Tongue (tissue), 2 donors: Measurements from ENCODE around the gene NCOA5. TPM values are rescaled to one million over a fixed set of nuclear protein-coding genes. Genes with fewer than 3 reads are reported as not detected.

Experiments
- DNase-seq: peaks from one replicate; pipeline ENCODE4 v3.0.0-alpha.2; 2015
- total RNA-seq: library from RNA; depleted of rRNA; stranded (reverse); fragments of >200 nt; gene quantifications from one replicate; pipeline ENCODE4 v1.2.3, GENCODE V29; 2014

Gene NCOA5
- 32.4 TPM for total RNA-seq

DNA sequence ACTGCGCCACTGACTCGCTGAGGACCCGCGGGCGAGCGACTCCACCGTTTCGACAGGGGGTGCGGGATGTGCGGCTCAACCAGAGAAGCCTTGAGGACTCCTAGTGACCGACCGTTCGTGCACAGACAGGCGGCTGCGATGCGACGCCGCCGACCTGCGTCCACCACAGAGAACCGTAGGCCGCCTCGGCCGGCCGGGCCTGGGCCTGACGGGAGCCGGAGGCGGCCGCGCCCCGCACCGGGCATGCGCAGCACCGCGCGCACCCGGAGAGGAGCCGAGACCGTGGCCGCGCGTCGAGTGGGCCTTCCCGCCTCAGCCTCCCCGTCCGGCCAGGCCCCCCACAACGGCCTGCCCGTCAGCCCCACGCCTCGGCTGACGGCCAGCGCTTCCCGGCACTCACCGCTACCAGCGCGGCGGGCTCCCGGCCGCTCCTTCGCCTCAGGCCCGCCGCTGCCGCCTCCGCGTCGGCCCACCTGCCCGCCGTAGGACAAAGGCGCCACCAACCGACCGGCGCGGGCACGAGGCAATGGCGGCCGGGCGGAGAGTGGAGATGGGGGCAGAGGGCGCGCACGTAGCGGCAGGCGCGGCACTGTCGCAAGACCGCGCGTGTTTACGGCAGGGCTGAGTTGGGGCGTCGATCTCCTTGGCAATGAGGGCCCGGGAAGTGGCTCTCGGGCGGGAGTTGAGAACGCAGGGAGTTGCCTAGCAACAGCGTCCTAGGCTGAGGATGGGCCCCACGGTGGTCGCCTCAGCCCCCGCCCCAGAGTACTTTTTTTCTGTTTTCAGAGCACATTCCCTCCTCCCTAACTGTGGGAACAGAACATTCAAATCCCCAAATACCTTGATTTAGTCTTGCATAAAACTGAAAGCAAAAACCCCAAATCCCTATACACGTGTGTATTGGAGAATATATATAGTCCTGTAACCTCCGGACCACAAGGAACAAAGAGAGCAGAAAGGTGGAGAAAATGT lies at the start of gene NCOA5:
TSS of gene NCOA5 (minus strand) at position 546 of the 972 bp plus-strand sequence. CDS start 10,538 bp downstream, outside the sequence.
- DNase-seq, result peak; percentile 98

DNA sequence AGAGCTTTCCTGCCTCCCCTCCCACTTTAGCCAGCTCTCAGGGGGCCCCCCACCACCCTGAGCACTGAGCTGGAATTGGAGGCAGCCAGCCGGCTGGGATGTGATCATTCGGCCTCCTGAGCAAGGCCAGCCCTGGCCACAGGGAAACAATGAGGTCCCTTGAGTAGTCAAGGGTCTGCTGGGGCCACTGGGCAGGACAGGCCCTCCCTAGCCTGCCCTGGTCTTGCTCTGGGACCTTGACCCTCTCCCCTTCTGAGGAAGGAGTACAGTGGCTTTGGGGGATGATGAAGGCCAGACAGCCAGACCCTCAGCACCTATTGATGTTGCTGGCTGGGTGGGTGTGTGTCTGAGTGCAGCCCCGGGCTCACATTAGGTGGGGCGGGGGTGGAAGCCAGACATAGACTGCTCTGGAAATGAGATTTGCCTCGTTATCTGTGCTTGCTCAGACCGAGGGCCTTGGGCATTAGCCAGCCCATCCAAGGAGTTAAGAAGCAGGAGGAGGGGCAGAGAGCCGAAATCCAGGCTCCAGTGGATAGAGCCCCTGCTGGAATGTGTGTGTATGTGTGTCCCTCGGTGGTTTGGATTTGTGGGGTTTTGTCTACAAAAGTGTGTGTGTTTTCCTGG lies 49.6 kb upstream of the NCOA5 start:
- peak; percentile 37 for DNase-seq

DNA sequence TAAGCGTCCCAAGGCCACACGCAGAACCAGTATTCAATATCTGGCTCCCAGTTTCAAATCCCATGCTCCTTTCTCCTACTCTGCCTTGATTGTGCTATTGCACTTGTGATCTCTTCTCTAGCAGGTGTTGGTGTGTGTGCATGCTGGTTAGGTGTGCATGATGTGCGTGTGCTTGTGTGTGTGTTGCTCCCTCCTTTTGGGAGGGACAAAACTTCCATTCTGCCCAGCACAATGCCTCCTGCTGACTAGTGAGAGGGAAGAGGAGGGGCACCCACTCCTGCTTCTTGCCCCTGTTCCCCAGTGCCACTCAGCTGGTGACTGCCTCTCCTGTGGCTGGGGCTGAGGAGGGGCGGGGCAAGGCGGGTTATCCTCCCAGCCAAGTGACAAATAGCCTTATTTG lies 48.1 kb upstream of the NCOA5 start:
- DNase-seq, result no peak

- no peak for DNase-seq
These were observed 46.3 kb upstream of the NCOA5 start for GRCh38 chr20:46135856-46136633.

GRCh38 chr20:46134716-46135115 lies 45.0 kb upstream of the NCOA5 start:
- DNase-seq, result no peak

DNA sequence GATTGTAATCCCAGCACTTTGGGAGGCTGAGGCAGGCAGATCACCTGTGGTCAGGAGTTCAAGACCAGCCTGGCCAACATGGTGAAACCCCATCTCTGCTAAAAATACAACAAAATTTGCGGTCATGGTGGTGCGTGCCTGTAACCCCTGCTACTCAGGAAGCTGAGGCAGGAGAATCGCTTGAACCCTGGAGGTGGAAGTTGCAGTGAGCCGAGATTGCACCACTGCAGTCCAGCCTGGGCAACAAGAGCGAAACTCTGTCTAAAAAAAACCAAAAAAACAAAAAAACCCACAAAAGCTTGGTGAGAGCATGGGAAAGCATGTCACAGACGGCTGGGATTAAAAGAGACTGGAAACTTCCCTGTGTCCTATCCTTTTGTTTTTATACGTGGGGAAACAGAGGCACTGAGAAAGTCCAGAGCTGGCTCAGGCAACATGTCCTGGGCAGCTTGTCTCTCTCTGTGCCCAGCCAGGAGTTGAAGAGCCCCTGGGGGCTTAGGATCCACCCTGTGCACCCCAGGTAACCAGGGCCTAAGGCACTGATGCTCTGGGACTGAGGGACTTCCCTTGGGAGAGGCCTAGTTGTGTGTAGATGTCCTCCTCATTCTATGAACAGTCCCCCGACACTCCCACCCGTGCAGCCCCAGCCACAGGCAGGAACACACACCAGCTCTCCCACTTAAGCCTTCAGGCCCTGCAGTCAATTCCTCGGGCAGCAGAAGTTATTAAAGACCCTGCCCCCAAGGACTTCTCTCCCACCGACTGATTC lies 44.3 kb upstream of the NCOA5 start:
- DNase-seq, result no peak

- DNase-seq, result peak; percentile 80
These were observed 43.0 kb upstream of the NCOA5 start for GRCh38 chr20:46132705-46133120.

- no peak for DNase-seq
These were observed 41.6 kb upstream of the NCOA5 start for GRCh38 chr20:46131396-46131795.

DNA sequence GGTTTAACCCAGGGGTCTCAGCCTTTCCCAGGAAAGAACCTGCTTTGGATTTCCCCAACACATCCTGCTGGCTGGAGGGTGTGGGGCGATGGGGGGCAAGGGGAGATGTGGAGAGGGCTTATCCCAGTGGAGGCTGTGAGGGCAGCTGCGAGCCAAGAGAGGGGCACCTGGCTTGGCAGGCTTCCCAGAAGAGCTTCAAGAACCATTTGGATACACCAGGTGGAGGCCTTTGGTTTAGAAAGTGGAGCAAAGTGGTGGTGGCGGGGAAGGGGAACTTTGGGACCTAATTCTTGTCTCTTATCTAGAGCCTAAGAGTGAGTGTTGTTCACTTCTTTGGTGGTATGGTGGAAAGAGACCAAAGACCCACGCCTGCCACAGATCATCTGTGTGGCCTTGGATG lies 40.8 kb upstream of the NCOA5 start:
- no peak for DNase-seq

DNA sequence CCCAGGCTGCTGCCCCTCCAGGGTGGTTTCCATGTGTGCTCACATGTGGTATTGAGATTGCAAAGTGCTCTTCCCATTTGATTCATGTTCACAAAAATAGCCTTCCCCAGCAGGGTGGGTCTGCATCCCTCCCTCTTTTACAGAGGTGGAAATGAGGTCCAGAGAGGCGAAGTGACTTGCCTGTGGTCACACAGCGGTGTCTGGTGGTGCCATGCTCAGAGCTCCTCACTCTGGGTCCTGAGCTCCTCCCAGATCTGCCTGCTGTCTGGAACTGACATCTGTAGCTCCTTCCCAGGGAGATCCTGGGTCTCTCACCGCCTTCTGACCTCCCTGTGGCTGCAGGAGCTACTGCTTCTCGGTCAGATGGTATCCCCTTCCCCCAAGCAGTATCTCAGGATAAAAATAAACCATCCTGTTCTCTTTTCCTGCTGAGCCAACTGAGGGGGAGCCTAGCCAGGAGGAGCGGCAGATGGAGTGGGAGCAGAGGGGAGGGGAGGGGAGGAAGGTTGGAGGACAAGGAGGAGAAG lies 40.3 kb upstream of the NCOA5 start:
- no peak for DNase-seq

DNA sequence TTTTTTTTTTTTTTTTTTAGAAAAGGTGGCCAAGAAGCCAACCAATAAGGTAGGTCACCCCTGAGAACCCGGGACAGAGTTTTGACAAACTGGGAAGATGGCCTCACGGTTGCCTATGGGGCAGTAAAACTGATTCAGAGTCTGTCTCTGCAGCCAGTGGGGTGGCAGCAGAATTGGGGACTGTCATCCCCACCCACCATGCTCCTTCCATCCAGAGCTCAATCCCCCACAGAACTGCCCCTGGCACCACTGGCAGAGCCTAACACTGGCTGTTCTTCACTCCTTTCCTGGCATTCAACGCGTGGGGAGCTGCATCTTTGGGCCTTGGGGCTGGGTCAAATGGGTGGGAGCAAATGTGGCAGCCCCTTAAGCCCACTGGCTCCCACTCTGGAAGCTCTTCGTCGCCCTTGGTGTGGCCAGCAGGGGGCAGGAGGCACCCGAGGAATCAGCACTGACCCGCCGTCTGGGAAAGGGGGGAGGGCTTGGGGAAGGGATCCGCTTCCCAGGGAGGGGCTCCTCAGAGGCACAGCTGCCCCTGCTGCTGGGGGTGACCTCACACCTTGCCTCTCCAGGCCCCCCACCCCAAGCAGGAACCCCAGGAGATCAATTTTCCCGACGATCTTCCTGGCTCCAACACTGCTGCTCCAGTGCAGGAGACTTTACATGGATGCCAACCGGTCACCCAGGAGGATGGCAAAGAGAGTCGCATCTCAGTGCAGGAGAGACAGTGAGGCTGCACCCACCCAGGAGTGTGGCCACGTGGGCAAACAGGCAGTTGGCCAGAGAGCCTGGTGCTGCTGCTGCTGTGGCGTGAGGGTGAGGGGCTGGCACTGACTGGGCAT lies 38.8 kb upstream of the NCOA5 start:
- DNase-seq, result peak; percentile 41

DNA sequence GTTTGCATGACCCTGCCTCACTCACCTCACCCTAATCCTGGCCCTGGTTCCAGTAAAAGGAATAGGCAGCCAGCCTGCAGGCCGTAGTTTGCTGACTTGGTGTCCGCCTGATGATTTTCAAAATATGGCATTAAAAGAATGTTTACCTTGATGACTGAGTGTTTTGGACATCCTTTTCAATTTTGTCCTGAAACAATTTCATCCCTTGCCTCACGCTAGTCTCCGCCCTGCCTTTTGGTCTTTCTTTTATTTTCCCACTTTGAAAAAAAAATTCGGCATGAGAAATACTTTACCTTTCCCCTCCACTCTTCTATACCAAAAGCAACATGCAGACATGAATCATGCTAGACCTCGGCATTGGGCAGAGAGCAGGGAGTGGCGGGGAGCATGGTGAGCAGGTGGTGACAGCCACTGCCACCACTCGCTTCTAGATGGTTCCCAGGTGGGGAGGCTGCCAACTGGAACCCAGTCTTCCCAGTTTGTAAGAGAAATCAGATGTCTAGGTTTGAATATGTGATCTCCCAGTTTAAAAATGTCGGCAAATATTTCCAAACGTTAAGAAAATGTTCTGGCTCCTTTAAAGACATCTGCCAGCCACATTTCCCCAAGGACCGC lies 37.7 kb upstream of the NCOA5 start:
- DNase-seq, result no peak

GRCh38 chr20:46126440-46127056 lies 36.8 kb upstream of the NCOA5 start:
- DNase-seq, result no peak

DNA sequence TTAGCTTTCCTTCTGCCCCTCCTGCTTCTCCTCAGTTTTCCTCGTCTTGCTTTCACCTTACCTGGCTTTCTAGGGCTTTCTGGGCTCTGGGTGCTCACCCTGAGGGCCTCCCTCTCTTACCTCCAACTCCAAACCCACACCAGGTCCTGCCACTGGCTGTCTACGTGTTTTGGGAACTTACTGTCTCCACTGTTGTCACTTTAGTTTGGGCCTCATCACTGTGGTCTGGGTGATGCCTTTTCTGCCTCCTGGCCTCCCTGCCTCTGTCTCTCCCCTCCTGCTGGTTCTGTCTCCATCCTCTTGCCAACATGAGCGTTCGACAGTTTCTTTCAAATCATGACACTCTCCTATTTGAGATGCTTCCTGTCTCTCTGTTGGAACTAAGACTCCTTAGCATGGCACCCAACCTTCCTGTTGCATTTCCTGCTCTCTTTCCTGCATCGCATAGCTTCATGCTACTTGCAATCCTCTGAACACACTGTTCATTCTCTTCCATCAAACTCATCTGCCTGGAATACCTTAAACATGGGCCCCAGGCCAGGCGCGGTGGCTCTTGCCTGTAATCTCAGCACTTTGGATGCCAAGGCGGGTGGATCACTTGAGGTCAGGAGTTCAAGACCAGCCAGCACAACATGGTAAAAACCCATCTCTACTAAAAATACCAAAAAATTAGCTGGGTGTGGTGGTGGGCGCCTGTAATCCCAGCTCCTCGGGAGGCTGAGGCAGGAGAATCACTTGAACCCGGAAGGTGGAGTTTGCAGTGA lies 33.9 kb upstream of the NCOA5 start:
- no peak for DNase-seq

DNA sequence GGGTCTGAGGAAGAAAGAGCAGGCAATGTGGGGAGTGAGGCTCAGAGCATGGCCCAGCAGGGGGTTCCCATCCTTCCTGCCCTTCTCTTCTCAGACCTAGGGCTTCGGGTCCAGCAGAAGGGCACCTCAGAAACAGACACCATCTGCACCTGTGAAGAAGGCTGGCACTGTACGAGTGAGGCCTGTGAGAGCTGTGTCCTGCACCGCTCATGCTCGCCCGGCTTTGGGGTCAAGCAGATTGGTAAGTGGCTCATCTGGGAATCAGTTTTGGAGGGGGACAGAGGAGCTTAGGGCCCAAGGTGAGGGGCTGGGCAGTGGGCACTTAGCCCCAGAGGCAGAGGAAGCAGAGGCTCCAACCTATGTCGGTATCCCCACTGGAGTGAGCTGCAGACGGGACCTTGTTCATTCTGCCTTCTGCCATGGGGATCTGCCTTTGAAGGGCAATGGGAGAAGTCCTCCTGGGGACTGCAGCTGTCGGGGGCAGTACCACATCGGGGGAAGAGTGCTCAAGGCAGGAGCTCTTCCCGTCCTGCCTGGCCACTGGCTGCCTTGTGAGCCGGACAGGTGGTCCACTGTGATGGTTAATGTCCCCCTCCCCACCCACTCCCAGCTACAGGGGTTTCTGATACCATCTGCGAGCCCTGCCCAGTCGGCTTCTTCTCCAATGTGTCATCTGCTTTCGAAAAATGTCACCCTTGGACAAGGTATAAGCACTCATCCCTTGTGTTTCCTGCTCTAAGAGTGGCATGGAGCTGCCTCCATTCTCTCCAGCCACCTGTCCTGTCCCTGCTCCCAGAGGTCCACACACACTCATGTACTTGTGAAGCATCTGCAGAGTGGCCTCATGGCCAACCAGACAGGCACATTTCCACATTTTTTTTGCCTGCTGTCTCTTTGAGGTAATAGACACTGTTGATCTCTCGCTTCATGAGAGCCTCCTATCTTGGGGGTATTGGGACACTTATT lies 33.0 kb upstream of the NCOA5 start:
- DNase-seq, result no peak

DNA sequence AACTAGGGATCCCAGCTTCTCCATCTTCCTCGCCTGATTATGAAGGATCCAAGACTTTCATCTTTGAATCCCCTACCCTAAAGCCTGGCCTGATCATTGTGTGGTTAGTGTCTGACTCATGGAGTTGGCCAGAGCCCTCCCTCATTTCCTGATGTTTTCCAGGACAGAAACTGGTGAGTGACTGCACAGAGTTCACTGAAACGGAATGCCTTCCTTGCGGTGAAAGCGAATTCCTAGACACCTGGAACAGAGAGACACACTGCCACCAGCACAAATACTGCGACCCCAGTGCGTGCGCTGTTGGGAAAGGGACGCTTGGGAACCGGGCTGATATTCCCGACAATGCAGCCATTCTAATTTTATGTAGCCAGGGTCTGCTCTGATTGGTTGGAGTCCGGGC lies 32.3 kb upstream of the NCOA5 start:
- DNase-seq, result no peak

GRCh38 chr20:46121184-46121930 lies 31.6 kb upstream of the NCOA5 start:
- DNase-seq, result no peak
